Measurements from ENCODE around the gene LBHD1.
A peak's percentile ranks its signal among the peaks of the same experiment; 100 is the strongest.
"Not testable (repeated sequence)": the region's sequence is repeated elsewhere in the genome, so short reads cannot be mapped to it uniquely, and the experiment has no call there.

The LBHD1 gene

DNA sequence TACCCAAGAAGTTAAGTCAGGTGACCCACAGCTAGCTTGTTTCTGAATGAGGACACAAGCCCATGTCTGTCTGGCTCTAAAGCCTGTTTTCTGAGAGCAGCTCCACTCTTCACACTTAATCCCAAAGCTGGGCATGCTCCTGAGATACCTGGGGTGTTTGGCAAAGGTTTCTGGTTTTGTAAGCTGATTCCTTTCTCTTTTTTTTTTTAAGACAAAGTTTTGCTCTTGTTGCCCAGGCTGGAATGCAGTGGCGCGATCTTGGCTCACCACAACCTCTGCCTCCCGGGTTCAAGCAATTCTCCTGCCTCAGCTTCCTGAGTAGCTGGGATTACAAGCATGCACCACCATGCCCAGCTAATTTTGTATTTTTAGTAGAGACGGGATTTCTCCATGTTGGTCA lies 21.6 kb upstream of the LBHD1 start:
- not testable (repeated sequence) for DNase-seq (ENCODE audit: low read depth)

GRCh38 chr11:62689421-62690183 lies 17.5 kb upstream of the LBHD1 start, which contains the start of gene LRRN4CL:
Gene LRRN4CL (minus strand): TSS chr11:62689530. CDS start chr11:62688508, 1,022 bp downstream.
- DNase-seq (ENCODE audit: low read depth), result no peak

GRCh38 chr11:62688491-62688890 lies 16.4 kb upstream of the LBHD1 start:
- DNase-seq (ENCODE audit: low read depth), result no peak

DNA sequence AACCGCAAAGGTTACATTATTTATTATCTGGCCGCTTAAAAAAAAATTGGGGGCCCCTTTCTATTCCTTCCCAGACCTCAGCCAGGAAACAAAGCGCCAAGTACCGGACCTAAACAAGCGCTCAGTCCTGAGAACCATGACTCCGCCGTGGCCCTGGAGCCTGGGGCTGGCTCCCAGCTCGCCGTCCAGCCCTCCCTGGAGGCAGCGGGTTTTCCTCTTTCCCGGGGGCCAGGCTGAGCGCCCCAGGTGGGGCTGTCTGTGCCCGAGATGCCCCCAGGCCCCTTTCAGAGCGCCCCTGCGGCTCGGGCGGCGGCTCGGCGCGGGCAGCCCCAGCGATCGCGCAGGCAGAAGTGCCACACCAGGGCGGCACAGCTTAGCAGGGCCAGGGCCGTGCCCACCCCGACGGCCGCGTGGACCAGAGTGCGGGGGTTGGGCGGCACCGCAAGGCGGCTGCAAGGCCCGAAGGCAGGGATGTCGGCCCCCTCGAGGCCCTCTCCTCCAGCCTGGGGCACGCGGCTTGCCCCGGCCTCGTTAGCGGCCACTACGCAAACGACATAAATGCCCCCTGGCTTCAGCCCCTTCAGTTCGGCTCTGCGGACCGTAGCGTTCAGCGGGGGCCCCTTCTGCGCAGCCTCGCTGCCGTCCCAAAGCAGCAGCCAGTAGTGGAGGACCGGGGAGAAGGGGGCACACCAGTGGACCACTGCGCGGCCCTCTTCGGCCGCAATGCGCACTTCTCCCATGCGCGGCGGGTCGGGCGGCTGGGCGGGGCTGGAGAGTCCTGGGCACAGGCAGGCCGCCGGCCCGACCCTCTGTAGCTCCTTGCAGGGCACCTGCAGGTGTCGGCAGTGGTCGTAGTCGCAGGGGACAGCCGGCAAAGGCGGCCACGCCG lies 15.7 kb upstream of the LBHD1 start:
- DNase-seq (ENCODE audit: low read depth), result no peak

DNA sequence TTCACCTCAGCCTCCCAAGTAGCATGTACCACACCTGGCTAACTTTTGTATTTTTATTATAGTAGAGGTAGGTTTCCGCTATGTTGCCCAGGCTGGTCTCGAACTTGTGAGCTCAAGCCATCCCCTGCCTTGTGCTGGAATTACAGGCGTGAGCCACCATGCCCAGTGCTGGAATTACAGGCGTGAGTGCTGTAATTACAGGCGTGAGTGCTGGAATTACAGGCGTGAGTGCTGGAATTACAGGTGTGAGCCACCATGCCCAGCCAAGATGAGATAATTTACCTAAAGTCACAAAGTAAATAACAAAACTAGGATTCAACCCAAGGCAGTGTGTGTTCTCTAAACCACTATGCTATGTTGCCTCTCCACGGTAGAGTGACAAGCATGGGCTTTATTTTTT lies 10.5 kb upstream of the LBHD1 start:
- DNase-seq (ENCODE audit: low read depth), result no peak

DNA sequence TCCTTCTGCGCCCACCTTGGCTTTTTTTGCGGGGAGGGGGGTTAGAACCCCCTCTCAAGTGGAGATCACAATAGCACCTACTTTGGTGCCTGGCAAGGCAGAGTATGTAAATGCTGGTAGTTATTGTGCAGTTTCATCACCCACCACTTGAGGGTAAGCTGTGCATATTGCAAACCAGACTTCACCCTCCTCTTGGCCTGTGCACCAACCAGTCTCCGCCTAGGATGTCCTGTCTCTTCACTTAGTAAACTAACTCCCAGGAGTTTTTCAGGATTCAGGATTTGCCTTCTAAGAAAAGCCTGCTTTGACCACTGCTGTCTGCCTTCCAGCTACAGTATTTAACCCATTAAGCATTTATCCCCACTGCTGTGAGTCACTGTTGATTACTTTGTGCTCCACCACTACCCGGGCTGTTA lies 8.8 kb upstream of the LBHD1 start:
- DNase-seq (ENCODE audit: low read depth), result no peak

GRCh38 chr11:62678770-62679696 lies 7.0 kb upstream of the LBHD1 start, which contains the start of gene UBXN1:
Gene UBXN1 (minus strand): TSS chr11:62679073. CDS start chr11:62678923, 150 bp downstream.
- DNase-seq (ENCODE audit: low read depth), result peak; percentile 74

- no peak for DNase-seq (ENCODE audit: low read depth)
These were observed 6.3 kb upstream of the LBHD1 start for GRCh38 chr11:62678433-62678769.

- no peak for DNase-seq (ENCODE audit: low read depth)
These were observed 5.6 kb upstream of the LBHD1 start for GRCh38 chr11:62677714-62678113.

DNA sequence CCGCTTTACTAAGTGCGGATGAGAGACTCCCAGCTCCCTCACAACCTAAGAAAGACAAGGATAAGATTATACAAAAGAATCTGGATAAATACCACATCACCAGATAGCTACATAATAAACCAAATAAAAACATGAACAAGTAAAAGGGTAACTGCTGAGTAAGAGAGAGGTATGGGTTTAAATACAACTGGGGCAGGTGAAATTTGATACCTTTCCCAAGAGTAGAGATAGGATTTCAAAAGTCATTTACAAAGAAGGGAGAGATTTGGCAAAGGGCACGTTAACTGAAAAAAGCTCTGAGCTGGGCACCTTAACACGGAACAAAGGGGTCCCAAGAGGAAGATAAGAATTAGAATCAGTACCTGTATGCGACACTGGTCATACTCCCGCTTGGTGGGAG lies 5.1 kb upstream of the LBHD1 start:
- DNase-seq (ENCODE audit: low read depth), result no peak

GRCh38 chr11:62676698-62677097 lies 4.6 kb upstream of the LBHD1 start:
- DNase-seq (ENCODE audit: low read depth), result no peak

GRCh38 chr11:62675415-62675814 lies 3.3 kb upstream of the LBHD1 start:
- DNase-seq (ENCODE audit: low read depth), result not testable (repeated sequence)

GRCh38 chr11:62673196-62673525 lies 1.1 kb upstream of the LBHD1 start:
- DNase-seq (ENCODE audit: low read depth), result no peak

GRCh38 chr11:62671236-62671607 lies 845 bp downstream of the LBHD1 start:
- no peak for DNase-seq (ENCODE audit: low read depth)

DNA sequence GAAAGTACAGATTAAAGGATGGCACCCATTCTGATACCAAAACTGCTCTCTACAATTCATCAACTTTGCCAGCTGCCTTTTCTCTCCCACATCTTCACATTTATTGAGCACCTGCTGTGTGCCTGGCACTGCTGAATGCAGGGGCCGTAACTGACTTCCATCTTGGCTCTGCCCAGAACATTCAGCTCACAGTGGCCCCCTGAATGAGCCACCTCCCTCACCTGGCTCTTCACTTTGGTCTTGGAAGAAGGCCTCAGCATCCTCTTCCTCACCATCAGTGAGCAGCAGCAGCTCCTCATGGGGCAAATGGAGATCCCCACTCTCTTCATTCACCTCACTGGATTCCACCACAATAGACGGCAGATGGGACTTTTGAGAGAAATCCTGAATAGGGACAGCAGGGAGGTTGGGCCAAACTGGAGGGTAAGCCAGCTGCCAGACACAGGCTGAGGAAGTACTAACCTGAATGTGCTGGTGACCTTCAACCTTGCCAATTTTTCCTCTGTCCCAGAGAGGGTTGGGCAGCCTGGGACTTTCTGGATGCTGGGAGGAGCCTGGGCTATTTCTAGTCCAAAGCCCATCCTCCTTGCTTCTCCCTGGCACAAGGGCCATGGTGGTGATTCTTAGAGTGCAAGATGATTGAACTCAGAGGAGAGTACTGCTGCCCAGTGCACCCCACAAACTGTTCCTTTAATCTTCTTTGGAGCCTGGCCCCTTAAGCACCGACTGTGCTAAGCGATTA lies 2.5 kb downstream of the LBHD1 start:
- no peak for DNase-seq (ENCODE audit: low read depth)

DNA sequence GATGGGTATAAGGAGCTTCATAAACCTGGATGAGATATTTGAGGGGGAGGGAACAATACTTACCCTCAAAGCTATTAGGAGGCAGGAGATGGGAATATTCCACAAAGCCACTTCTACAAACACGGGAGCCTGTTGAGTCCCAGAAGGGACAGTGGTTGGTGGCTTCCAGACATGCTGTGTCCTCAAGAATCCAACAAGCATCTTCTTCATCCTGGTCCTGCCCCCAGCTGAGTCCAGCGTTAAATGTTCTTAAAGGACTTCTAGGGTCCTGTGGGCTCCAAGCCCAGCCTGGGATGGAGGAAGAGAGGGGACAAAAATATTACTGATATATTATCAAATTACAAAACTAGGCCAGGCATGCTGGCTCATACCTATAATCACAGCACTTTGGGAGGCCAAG lies 4.6 kb downstream of the LBHD1 start:
- no peak for DNase-seq (ENCODE audit: low read depth)

GRCh38 chr11:62666259-62666926 lies 5.7 kb downstream of the LBHD1 start:
- DNase-seq (ENCODE audit: low read depth), result no peak

- peak; percentile 69 for DNase-seq (ENCODE audit: low read depth)
These were observed 6.3 kb downstream of the LBHD1 start for GRCh38 chr11:62665599-62666258.

GRCh38 chr11:62665075-62665598 lies 6.9 kb downstream of the LBHD1 start, which contains the start of the genes C11orf98 and CSKMT:
Gene C11orf98 (minus strand): TSS chr11:62665210. CDS start chr11:62665169, 41 bp downstream.
Gene CSKMT (plus strand): TSS chr11:62665312. CDS start chr11:62665880, 568 bp downstream.
- DNase-seq (ENCODE audit: low read depth), result peak; percentile 93

All from stimulated activated CD8-positive, alpha-beta memory T cell treated with anti-CD3 and anti-CD28 coated beads, Interleukin-12 subunit alpha, Interleukin-12 subunit beta, amount 100 ng/mL, for 4 hours (primary cell).